ENCODE results near the gene PRSS53.
A peak's percentile ranks its signal among the peaks of the same experiment; 100 is the strongest.

The PRSS53 gene

DNA sequence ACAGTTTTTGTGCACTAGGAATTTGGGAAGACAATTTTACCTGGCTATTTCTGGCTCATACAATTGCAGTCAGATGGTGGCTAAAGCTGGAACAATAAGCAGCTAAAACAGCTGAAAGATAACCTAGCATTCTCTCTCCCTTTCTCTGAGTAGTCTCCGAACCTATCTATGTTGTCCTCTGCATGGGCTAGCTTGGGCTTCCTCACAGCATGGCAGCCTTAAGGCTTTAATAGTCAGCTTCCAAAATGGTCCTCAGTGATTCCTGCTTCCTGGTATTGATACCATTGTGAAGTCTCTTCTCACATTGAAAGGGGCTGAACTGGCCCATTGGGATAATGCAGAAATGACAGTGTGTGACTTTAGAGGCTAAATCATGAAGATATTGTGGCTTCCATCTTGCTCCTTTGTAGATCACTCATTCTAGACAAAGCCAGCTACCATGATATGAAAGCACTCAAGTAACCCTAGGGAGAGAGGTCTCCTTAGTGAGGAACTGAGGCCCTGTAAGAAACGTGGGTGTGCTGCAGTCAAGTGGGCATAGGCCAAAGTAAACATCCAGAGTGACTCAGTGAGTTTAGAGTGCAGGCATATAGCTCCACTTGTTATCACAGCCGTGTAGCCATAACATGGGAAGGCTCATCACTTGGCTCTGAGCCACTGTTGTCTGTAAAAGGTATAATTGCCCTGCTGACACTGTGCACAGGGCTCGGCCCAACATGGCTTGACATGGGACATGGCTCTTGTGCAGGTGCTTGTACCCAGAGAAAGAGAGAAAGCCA is 11.3 kb upstream of the PRSS53 start:
- DNase-seq (ENCODE audit: low spot score) = no peak
- TF ChIP-seq CTCF (IDR thresholded peaks at IDR 0.05; ENCODE audit: extremely low read depth, missing control alignments) = no peak

DNA sequence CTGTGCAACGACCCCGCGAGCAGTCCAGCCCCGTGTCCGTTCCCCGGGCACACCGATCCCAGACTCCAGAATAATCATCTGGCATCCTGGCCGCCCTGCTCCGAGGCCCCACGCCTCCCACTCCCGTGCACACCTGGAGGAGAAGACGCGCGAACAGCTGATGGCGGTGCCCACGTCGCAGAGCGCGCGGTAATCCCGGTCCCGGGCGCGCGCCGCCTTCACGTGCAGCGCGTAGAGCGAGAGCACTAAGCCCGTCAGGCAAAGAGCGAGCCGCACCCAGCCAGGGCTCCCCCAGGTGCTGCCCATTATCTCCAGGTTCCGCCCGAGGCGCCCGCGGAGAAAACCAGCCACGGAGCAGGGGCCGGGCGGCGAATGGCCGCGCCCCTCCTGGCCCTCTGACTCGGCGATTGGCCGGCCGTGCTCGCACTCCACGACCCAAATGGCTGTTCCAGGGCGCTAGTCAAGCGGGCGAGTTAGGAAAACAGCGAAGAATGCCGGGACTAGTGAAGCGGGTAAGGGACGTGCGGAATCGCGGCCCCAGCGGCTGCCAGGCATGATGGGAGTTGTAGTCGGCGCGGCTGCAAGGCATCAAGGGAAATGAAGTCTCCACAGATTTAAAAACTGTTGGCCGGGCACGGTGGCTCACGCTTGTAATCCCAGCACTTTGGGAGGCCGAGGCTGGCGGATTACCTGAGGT is 5.8 kb upstream of the PRSS53 start, which contains the start of gene VKORC1:
TSS of gene VKORC1 (minus strand) at position 374 of the 697 bp plus-strand sequence. CDS start at position 306, 68 bp downstream.
- peak; percentile 92 for DNase-seq (ENCODE audit: low spot score)
- TF ChIP-seq CTCF (IDR thresholded peaks at IDR 0.05; ENCODE audit: extremely low read depth, missing control alignments) = no peak

DNA sequence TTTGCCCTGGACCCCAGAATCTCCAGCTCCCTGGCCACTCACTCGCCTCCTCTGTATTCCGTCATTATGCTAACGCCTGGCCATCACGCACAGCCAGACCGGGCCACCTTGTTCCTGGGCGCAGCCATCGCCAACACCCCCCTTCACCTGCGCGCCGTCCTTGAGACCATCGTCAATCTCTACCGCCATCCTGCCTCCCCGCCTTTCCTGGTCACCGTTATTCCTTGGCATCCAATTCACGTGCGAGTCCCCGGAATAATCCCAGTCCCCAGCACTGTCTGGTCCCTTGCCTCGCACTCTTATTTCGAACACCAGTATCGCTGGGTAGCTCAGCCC is 5.3 kb upstream of the PRSS53 start:
- no peak for TF ChIP-seq CTCF (IDR thresholded peaks at IDR 0.05; ENCODE audit: extremely low read depth, missing control alignments)
- no peak for DNase-seq (ENCODE audit: low spot score)

- no peak for TF ChIP-seq CTCF (IDR thresholded peaks at IDR 0.05; ENCODE audit: extremely low read depth, missing control alignments)
- DNase-seq (ENCODE audit: low spot score) = no peak
These were observed 4.5 kb upstream of the PRSS53 start for GRCh38 chr16:31093132-31093703.

DNA sequence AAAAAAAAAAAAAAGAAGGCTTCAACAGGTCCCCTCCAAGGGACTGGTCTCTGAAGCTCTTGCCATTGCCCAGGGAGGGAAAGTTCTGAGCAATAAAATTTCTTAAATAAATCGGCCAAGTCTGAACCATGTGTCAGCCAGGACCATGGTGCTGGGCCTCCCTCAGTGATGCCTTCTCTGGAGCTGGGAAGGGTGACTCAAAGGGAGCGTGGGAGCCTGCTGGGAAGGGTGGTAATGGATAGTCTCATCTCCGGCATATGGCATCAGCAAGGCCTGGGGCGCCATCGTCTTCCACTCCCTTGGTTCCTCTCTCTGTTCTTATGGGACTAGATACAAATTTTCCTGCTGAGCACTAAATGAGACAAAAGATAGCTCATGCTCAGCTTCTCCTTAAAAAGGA is 3.6 kb upstream of the PRSS53 start:
- no peak for DNase-seq (ENCODE audit: low spot score)
- TF ChIP-seq CTCF (IDR thresholded peaks at IDR 0.05; ENCODE audit: extremely low read depth, missing control alignments) = no peak

GRCh38 chr16:31090540-31090939 is 1.8 kb upstream of the PRSS53 start:
- no peak for DNase-seq (ENCODE audit: low spot score)
- TF ChIP-seq CTCF (IDR thresholded peaks at IDR 0.05; ENCODE audit: extremely low read depth, missing control alignments) = no peak

DNA sequence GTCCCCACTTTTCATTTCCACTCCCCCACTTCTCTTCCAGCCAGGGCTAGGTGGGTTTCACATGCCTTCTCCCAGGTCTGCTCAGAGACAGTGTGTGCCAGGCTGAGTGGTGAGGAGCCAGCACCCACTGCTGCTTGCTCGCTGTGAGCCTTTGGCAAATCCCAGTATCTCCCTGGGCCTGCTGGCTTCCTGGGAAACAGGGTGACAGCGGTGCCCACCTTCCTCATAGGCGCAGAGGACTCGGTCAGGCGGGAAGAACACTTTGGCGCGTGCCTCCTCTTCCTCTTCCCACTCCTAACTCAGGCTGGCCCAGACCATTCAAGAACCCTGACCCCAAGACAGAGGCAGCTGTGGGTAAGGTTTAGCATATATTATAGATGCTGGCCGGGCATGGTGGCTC is 456 bp upstream of the PRSS53 start:
- no peak for TF ChIP-seq CTCF (IDR thresholded peaks at IDR 0.05; ENCODE audit: extremely low read depth, missing control alignments)
- DNase-seq (ENCODE audit: low spot score) = no peak

Measured in GM20000 (cell line).